Stimulated activated CD8-positive, alpha-beta memory T cell treated with anti-CD3 and anti-CD28 coated beads, Interleukin-12 subunit alpha, Interleukin-12 subunit beta, amount 100 ng/mL, for 24 hours (primary cell): ENCODE results near the gene CAPN5.
"Not testable (repeated sequence)": the region's sequence is repeated elsewhere in the genome, so short reads cannot be mapped to it uniquely, and the experiment has no call there.

ENCODE experiments used
- DNase-seq: peaks from one replicate; pipeline ENCODE4 v3.0.0-alpha.2; 2020; ENCODE audit errors: extremely low read depth

CAPN5 gene

DNA sequence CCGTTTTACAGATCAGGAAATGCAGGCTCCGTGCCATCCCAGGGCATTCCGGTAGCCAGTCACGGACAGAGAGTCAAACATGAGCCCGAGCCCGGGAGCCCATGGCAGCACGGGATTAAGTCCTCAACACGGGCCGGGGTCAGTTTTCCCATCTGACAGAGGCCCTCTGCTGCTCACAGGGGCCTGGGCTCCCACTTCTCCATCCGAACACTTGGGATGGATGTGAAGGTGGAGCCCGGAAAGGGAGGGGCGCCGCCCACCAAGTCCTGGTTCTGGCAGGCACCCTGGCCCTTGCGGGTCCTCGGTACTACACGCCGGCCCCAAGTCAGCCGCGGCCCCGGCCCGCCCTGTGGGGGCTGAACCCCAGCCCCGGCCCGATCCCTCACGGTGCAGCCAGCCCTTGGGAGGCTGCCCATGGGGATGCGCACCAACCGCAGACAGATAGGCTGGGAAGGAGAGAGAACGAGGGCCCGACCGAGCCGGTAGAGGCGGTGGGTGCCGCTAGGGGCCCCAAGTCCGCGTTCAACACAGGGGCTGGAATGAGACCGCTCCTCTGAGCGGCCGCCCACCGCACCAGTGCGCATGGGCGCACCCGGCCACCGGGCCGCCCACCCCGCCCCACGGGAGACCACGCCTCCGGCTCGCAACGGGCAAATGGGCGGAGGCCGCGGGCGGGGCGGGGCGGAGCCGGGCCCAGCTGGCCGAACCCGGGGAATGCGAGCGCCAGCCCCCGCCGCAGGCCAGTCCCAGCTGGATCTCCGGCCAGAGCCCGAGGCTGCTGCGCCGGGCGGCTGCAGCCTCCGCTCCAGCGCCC lies at the start of gene CAPN5:
CAPN5 (plus strand) TSS at position 743 of the 814 bp plus-strand sequence. CDS start 17,916 bp downstream, outside the sequence.
- DNase-seq, result peak; percentile 75

DNA sequence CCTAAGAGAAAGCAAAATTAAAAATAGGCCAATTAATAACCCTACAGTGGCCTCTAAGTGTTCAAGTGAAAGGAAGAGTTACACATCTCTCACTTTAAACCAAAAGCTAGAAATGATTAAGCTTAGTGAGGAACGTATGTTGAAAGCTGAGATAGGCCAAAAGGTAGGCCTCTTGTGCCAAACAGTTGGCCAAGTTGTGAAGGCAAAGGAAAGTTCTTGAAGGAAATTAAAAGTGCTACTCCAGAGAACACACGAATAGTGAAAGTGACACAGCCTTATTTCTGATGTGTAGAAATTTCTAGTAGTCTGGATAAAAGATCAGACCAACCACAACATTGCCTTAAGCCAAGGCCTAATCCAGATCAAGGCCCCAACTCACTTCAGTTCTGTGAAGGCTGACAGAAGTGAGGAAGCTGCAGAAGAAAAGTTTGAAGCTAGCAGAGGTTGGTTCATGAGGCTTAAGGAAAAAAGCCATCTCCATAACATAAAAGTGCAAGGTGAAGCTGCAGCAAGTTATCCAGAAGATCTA lies 48.3 kb upstream of the CAPN5 start:
- DNase-seq, result not testable (repeated sequence)

DNA sequence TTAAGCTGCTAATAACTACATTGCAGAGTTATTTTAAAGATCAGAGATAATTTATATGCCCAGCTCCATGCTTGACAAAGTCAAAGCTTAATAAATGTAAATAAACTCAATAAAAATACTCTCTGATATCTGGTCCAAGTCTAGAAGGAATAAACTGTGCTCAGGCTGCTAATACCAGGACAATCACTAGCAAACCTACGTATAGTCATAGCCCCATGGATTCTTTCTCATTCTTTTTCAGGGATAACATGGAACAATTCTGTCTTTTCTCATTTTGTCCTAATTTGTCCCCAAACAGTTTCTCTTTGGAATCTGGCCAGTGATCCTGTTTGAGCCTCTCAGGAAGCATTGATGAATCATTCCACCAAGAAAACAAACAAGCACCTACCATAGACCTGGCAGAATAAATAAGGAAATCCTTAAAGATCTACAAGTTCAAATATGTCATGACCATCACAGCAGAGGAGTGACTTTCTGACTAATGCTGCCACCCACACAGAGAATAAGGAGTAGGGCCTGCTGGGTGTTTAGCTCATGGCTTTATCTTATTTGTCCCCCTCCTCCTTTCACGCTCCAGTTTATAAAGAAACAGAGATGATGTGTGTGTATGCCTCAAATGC lies 46.7 kb upstream of the CAPN5 start:
- DNase-seq, result no peak

DNA sequence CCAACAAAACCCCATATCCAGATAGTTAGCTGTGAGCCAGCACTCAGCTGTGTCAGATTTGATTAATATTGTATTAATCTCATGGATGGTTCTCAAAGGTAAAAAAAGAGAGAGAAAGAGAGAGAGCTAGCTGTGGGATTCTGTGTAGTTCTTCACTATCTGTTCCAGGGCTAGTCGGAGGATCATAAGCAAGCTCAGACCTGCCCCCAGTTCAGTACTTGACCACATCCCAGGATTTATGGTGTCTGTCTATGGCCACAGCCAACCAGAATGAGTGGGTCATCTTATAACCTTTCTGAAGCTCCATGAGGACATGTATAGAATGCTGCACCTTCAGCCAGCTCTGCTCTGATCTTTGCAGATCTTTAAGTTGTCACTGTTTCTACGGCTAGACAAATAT lies 46.0 kb upstream of the CAPN5 start:
- no peak for DNase-seq

DNA sequence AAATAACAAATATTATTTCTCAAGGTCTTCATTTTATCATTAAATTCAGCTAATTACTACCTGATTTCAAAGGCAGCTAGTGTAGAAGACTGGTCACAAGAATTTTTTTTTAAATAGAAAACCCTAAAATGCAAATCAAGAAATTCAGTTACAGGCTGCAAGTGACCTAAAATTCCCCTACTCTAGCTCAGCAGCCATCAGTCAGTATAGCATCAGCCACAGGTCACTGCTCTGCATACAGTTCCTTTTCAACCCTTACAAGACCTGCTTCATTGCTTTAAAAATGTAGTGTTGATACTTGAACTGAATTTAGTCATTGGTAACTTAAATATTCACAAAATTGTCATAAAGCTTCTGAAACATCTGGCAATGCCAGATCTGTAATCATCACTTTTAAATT lies 42.0 kb upstream of the CAPN5 start:
- no peak for DNase-seq

DNA sequence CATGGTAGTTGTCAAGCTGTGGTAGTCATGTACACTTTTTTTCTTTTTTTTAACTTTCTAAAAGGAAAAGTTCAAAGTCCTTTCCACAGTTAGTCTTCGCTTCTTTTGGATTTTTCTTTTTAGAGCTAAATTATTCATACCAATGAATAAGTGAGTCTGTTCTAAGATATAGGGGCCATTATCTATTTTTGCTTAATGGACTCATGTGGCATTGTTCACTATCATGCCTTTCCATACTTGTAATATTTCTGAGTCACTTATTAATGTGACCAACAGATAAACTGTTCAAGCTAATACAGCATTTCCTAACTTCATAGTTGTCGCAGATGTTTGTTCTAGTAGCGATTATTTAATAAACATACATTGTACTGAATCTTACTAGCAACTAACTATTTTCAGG lies 40.5 kb upstream of the CAPN5 start:
- no peak for DNase-seq

DNA sequence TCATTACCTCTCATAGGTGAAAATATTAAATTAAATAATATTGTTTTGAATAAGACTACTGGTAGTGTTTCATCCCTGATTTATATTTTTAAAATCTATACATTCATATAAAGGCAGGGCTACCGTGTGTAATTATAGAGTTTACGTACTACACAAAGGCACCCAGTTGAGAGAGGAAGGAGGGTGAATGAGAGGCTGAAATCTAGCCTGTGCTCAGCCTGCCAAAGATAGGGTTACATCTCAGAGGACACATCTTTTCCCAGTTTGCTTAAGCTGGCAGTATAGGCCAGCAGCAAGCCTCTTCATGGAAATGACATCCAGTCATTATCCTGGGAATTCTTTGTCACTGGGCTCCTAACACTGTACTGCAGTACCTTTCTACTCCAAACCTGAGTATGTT lies 40.0 kb upstream of the CAPN5 start:
- no peak for DNase-seq

DNA sequence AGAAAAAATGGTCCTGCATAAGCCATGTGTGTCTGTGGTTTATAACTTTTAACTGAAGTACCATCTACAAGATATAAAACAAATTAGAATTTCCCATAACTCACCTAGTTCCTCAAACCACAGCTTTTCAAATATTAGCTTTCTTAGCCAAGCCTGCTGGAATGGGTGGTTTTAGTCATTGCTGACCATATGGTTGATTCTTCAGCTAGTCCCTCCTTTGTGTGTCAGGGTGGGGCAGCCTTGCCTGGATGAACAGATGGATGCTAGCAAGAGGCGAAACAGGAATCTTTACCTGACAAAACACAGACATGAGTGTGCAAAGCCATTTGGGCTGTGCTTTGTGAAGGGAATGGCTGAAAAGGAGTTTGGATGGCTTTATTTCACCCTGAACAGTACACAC lies 39.5 kb upstream of the CAPN5 start:
- no peak for DNase-seq

DNA sequence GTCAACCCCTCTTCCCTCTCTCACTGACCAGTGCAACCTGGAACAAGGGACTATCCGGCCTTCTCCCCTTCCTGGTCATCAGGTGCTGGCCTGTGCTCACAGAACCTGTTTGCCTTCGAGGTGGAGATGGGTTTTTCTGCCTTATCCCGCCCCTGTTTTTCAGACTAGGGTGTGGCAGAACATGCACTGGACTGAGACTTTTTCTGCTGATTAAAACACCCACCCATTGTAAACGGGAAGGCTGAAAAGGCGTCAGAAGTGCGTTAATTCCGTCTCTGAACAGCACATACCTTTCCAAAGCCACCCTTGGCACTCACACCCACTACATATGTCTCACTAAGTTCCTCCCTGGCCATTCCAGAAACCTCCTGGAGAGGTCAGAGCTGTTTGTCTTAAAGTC lies 36.9 kb upstream of the CAPN5 start:
- no peak for DNase-seq

DNA sequence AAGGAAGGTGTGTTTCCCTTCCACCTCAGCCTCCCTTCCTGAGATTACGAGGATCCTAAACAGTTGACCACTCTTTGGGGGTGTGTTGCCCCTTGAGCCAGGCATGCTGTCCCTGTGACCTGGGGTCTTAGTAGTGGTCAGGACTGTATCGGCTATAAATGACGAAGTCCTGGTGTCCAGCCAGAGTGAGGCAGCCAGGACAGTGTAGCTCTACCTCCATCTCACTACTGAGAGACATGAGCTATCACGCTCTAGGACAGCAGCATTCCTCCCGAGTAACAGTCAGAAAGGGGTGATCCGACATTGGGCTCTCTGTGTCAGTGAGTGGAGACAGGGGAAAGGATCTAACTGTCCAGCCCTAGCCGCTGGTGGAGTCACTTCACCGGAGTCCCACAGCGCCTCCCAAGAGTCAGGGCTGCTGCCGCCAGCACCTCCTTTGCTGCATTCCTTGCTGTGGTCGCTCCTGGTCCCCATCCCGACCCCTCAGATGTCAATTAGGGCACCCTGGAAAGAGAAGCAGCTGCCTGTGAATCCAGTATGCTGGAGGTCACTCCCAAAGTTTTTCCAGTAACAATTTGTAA lies 35.8 kb upstream of the CAPN5 start:
- DNase-seq, result no peak

DNA sequence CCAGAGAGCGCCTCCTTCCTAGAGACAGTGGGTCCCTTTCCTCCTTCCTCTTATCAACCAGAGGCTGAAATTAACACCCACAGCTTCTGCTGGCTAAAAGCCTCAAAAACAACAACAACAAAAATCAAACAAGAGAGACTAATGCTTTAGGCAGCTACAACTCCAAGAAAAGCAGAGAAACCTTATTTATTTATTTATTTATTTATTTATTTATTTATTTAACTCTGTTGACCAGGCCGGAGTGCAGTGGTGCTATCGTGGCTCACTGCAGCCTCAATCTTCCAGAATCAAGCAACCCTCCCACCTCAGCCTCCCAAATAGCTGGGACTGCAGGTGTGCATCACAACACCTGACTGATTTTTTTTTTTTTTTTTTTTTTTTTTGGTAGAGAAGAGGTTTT lies 35.2 kb upstream of the CAPN5 start:
- DNase-seq, result no peak

DNA sequence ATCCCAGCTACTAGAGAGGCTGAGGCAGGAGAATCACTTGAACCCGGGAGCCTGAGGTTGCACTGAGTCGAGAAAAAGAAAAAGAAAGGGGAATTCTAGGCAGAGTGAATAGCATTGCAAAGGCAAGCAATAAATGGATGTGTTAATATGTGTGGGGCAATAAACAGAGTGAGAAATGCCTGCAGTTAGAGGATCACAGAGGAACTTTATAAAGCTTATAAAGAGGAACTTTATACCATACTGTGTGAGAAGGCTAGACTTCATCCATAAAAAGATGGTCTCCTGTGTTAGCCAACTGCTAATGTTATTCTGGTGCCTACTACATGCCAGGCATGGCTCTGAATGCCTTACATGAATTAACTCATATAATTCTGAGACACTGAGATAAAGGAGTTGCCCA lies 31.7 kb upstream of the CAPN5 start:
- DNase-seq, result no peak

DNA sequence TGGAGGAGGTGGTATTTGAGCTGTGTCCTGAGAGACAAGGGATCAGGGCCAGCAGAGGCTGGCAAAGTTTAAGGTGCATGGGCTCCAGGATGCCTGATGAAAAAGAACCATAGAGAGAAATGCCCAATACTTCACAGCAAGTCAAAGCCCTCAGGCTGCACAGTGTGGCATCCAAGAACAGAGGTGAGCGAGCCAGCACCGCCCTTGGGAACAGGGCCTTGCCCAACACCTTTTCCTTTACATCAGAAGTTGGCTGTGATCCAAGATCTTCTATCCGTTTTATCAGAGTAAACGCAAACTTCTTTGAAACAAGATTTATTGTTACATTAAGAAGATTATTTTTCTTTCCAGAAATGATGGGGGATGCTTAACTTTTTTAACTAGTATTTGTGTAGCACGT lies 31.2 kb upstream of the CAPN5 start:
- no peak for DNase-seq

DNA sequence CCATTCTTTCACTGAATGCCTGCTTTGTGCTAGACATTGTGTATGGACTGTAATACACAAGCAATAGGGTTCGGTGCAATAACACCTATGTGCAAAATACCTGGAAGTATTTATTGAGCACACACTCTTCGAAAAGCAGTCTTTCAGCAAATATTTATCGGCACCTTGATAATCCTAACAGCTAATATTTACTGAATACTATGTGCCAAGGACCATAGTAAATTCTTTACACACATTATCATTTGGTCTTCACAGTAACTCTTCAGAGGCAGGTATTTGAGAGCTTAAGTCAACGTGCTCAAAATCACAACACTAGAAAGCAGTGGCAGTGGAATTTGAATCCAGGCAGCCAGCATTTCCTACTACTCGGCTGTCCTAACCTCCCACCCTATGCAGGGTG lies 30.4 kb upstream of the CAPN5 start:
- no peak for DNase-seq

DNA sequence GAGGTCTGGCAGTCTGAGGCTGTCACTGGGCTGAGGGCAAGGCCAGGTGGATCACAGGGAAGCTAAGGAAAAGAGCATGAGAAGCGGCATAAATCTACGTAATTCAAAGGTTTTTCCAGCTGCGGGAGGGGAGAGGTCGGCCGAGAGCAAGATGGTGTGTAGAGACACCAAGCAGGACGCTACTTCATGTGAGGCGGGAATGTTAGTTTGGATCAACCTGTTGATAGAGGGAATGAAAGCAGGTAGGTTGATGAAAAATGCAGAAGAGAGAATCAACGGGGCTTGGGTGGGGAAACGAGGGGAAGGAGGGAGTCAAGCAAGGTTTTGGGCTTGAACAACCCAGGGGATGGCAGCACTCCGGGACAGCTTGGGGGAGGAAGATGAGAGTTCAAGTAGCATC lies 29.7 kb upstream of the CAPN5 start:
- no peak for DNase-seq

DNA sequence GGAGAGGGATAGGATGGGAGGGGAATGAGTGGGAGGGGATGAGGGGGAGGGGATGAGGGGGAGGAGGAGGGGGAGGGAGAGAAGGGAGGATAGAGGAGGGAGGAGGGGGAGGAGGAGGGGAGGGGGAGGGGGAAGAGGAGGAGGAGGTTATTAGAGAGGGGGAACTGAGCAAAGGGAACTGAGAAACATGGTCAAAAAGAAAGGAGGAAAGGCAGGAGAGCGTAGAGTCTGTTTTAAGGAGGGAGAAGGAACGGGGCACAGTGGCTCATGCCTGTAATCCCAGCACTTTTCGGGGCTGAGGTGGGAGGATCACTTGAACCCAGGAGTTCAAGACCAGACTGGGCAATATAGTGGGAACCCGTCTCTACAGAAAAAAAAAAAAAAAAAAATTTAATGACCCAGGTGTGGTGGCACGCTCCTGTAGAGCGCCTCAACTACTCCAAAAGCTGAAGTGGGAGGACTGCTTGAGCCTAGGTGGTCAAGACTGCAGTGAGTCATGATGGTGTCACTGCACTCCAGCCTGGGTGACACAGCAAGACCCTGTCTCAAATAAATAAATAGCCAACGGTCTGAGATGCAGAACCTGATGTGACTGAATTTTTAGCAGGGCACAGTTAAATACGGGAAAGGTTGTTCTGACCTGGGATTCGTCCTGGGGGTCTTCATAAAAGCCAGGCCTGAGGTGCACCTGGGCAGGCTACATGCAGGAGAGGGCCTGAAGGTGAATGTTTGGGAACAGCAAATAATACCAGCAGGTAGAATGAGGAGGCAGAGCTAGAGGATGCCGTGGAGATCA lies 28.5 kb upstream of the CAPN5 start:
- DNase-seq, result no peak

DNA sequence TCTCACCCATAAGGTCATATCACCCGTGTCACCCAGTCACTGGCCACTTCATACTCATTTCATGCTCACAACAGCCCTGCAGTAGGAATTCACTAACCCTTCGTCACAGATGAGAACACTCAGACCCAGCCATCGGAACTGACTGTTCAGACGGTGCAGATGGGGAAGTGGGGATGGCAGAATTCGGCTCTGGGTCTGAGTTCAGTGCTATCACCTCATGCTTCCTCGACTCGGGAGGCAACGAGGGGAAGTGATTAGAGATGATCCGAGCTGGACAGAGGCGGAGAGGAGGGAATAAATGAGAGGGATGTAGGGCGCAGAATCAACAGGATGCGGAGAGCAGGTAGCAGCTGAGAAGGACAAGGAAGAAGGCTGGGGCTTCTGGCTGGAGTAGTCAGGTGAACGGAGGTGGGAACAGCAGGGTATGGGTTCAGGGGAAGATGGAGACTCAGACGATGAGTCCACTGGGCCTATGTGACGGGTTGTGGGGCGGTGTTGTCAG lies 27.9 kb upstream of the CAPN5 start:
- no peak for DNase-seq

DNA sequence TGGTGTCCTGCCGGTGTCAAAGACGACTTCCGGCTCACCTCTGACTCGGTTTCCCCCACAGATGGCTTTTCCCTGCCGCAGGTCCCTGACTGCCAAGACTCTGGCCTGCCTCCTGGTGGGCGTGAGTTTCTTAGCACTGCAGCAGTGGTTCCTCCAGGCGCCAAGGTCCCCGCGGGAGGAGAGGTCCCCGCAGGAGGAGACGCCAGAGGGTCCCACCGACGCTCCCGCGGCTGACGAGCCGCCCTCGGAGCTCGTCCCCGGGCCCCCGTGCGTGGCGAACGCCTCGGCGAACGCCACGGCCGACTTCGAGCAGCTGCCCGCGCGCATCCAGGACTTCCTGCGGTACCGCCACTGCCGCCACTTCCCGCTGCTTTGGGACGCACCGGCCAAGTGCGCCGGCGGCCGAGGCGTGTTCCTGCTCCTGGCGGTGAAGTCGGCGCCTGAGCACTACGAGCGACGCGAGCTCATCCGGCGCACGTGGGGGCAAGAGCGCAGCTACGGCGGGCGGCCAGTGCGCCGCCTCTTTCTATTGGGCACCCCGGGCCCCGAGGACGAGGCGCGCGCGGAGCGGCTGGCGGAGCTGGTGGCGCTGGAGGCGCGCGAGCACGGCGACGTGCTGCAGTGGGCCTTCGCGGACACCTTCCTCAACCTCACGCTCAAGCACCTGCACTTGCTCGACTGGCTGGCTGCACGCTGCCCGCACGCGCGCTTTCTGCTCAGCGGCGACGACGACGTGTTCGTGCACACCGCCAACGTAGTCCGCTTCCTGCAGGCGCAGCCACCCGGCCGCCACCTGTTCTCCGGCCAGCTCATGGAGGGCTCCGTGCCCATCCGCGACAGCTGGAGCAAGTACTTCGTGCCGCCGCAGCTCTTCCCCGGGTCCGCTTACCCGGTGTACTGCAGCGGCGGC lies 27.0 kb upstream of the CAPN5 start:
- DNase-seq, result no peak

DNA sequence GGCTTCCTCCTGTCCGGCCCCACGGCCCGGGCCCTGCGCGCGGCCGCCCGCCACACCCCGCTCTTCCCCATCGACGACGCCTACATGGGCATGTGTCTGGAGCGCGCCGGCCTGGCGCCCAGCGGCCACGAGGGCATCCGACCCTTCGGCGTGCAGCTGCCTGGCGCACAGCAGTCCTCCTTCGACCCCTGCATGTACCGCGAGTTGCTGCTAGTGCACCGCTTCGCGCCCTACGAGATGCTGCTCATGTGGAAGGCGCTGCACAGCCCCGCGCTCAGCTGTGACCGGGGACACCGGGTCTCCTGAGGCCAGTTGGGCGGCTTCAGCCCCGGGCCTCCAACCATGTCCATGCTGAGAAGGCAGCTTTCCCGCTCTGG lies 26.4 kb upstream of the CAPN5 start:
- DNase-seq, result no peak

DNA sequence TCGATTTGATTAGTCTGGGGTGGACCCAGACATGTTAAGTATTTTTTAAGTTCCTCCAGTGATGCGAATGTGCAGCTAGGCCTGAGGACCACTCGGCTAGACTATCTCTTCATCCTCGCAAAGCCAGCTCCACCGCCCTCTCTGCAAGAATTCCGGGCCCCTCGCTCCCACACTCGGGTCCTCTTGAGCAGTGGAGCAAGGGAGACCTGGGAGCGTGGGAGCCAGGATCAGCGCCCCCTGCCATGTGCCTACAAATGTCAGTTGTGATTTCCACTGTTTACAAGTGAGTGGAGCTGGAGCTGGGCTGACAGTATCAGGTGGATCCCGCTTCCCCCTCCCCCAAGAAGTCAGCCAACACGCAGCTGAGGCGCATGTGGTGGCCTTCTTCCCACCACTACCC lies 25.9 kb upstream of the CAPN5 start:
- no peak for DNase-seq
